OCI-LY1 (cell line): ENCODE measurements around the gene CDPF1.

Experiments used
- EZH2 ChIP-seq: fragments of 200-600 bp; sonication (generic), shearing (Covaris generic); IDR thresholded peaks from 2 replicates; pipeline ENCODE4 v1.8.0; 2017; ENCODE audit warnings: borderline replicate concordance, mixed run types, mild to moderate bottlenecking, antibody characterized with exemption, low read length, moderate library complexity, mixed read lengths
- TF ChIP-seq, protein P1 (sequence below): fragments of 200-600 bp; sonication (generic), shearing (Covaris generic); IDR thresholded peaks from 2 replicates; pipeline ENCODE4 v1.5.1; 2017; ENCODE audit warnings: mild to moderate bottlenecking, antibody characterized with exemption, low read length, moderate library complexity, mixed read lengths

DNA sequence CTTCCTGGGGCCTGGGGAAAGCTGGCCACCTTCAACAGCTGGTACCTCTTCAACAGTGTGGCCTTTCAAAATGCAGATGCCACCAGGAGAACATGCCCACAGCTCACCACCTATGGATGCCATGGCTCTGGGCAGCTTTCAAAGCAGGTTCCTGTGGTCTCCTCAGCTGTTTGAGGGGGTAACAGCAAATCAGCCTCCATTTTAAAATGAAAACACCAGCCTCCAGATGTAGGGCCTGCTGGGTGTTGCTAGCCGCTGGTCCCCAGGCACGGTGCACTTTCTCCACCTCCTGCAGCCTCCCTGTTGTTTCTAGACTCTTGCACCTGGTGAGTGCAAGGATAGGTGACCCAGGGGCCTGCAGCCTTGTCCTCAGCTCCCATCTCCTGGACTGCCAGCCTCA is 10.0 kb downstream of the CDPF1 start:
- TF ChIP-seq, protein P1, sequence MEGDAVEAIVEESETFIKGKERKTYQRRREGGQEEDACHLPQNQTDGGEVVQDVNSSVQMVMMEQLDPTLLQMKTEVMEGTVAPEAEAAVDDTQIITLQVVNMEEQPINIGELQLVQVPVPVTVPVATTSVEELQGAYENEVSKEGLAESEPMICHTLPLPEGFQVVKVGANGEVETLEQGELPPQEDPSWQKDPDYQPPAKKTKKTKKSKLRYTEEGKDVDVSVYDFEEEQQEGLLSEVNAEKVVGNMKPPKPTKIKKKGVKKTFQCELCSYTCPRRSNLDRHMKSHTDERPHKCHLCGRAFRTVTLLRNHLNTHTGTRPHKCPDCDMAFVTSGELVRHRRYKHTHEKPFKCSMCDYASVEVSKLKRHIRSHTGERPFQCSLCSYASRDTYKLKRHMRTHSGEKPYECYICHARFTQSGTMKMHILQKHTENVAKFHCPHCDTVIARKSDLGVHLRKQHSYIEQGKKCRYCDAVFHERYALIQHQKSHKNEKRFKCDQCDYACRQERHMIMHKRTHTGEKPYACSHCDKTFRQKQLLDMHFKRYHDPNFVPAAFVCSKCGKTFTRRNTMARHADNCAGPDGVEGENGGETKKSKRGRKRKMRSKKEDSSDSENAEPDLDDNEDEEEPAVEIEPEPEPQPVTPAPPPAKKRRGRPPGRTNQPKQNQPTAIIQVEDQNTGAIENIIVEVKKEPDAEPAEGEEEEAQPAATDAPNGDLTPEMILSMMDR: no peak
- no peak for TF ChIP-seq EZH2
